HG03378 (cell line): Measurements from ENCODE around the gene PRELID2.
"Not testable (repeated sequence)": the region's sequence is repeated elsewhere in the genome, so short reads cannot be mapped to it uniquely, and the experiment has no call there.

Experiments
- ATAC-seq: cut with Tn5 transposase; IDR thresholded peaks from one replicate; pipeline ENCODE4 v1.9.1; 2021; ENCODE audit warnings: mild to moderate bottlenecking, moderate library complexity; ENCODE audit not compliant: unreplicated experiment

Gene PRELID2

DNA sequence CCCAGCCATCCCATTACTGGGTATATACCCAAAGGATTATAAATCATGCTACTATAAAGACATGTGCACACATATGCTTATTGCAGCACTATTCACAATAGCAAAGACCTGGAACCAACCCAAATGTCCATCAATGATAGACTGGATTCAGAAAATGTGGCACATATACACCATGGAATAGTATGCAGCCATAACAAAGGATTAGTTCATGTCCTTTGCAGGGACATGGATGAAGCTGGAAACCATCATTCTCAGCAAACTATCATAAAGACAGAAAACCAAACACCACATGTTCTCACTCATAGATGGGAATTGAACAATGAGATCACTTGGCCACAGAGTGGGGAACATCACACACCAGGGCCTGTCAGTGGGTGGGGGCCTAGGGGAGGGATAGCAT lies 36.6 kb downstream of the PRELID2 start:
- not testable (repeated sequence) for ATAC-seq

DNA sequence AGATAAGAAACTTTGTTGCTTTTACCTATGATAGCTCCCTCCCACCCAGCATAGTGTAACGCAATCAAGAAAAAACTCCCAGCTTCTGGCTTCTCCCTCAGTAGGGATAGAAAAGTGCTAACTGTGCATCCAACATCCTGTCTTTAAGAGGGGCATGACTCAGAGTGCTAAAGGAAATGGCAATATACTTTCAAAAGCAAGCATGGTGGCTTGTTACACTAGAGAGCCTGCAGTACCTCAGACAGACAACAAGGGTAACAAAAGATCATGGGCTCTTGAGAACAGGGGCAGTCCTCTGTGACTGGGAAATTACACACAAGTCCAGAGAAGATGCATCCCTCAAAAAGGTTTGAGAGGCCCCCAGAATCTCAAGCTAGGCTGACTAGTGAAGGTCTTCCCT lies 37.8 kb downstream of the PRELID2 start:
- no peak for ATAC-seq

DNA sequence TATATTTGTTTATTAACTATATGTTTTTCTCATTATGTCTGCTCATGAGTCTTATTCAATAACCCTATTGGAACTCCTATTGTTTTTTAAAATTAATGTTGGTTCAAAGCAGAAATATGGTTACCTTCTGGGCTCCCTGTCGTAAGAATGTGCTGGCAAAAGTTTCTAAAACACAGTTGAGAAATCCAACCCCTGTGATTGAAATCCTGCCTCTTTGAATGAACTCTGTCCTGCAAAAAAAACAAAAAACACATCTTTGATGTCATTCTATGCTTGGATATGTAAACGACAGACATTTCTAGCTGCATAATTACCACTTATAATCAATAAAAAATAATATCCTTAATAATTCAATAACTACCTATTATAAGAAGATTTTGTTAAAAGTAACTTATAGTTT lies 38.8 kb downstream of the PRELID2 start:
- no peak for ATAC-seq

- ATAC-seq = no peak
Observed at GRCh38 chr5:145793574-145793973, 41.6 kb downstream of the PRELID2 start.

- no peak for ATAC-seq
Observed at GRCh38 chr5:145792840-145793239, 42.3 kb downstream of the PRELID2 start.

GRCh38 chr5:145791866-145792265 lies 43.3 kb downstream of the PRELID2 start:
- ATAC-seq = no peak

- no peak for ATAC-seq
Observed at GRCh38 chr5:145787996-145788395, 47.1 kb downstream of the PRELID2 start.

DNA sequence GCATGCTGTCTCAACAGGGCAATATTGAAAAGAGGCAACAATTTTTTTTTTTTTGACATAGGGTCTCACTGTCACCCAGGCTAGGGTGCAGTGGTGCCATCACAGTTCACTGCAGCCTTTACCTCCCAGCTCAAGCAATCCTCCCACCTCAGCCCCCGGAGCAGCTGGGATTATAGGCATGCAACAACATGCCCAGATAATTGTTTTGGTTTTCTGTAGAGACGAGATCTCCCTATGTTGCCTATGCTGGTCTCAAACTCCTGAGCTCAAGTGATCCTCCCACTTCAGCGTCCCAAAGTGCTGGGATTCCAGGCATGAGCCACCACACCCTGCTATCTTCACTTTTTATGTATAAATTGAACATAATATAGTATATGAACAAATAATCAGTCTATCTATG lies 47.6 kb downstream of the PRELID2 start:
- no peak for ATAC-seq

DNA sequence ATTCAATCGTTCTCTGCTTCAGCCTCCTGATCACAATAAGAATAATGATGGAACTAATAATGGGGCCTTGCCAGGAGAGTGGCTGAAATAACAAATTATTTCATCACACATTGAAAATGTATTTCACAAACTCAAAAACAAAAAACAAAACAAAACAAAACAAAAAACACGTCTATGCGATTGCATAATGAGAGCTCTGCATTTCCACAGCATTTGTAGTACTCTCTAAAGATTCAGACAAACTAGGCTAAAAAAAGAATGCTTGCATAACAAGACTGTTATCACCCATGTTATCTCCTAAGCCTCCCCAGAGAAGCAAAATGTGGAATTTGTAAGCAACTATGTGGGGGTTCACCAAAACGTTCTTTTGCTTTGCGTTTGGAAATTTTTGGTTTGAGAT lies 48.1 kb downstream of the PRELID2 start:
- no peak for ATAC-seq

GRCh38 chr5:145780982-145781381 lies 54.2 kb downstream of the PRELID2 start:
- ATAC-seq = no peak

- ATAC-seq = no peak
Observed at GRCh38 chr5:145778144-145778900, 56.8 kb downstream of the PRELID2 start.

DNA sequence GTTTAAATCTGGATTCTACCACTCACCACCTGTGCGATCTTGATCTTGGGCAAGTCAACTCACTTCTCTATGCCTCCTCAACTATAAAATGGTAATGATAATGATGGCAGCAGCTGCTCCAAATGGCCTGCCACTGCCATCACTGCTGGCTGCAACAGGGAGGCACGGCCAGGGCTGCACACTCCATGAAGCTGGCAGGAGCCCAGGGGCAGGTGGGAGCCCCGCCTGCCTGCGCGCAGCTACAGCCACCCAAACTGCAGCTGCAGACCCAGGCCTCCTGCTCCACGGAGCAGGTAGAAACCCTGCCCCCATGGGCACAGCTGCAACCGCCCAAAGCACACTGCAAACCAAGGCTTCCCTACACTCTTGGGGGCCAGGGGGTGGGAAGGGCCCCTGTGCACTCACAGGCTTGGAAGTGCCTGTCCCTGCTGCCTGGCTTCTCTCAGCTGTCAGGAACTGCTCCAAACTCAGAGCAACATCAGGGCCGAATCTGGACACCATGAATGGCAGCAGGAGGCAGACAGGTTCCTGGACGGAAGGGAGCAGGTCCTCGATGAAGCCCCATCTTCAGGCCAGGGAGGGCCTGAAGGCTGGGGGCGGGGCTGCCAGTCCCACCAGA lies 57.6 kb downstream of the PRELID2 start:
- no peak for ATAC-seq

DNA sequence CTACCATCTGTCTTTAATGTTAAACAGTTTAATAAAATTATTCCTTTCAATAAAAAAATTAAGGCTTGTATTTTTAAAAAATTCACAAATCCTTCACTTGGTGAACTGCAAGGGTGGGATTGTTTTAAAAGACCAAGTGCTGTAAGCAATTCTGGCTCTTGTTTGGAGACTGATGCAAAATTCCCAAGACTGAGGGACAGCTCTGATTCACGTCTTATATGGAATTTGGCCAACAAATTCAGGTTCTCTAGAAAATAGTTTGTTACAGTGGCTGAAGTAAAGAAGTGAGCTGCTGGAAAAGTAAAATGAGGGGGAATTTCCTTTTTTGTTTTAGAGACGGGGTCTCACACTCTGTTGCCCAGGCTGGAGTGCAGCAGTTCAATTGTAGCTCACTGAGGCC lies 58.3 kb downstream of the PRELID2 start:
- no peak for ATAC-seq

- no peak for ATAC-seq
Observed at GRCh38 chr5:145775893-145776444, 59.2 kb downstream of the PRELID2 start.

- ATAC-seq = no peak
Observed at GRCh38 chr5:145775411-145775810, 59.7 kb downstream of the PRELID2 start.

GRCh38 chr5:145774442-145774841 lies 60.7 kb downstream of the PRELID2 start:
- ATAC-seq = no peak

- no peak for ATAC-seq
Observed at GRCh38 chr5:145772466-145772865, 62.7 kb downstream of the PRELID2 start.

DNA sequence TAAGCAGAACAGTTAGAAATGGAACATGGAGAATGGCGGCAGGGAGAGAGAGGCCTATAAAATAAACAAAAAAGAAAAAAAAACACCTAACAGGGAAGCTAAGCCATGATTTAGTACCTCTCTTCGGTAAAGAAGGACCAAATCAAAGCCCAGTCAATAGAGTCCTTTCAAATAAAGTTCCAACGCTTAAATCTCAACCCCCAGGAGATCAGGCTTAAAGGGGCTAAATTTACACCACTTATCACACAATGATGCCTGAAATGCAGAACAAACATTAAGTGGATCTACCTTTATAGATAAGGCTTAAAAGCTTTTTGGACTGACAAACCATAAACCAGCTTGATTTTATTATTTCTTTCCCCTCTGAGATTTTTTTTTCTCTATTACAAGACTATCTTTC lies 66.3 kb downstream of the PRELID2 start:
- no peak for ATAC-seq

- no peak for ATAC-seq
Observed at GRCh38 chr5:145764325-145764724, 70.8 kb downstream of the PRELID2 start.

DNA sequence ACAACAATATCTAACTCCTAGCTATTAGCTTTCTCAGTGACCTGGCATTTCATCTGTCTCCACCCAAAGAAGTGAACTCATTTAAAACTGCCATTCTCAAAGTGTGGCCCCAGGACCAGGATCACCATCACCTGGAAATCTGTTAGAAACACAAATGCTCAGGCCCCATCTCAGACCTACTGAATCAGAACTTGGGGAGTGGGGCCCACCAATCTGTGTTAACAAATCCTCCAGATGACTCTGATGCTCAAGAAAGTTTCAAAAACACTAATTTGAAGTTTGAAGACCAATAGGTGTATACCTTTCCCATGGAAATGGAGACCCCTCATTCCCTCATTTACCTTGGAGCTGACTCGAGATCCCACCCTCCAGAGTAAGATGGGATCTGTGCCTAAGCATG lies 72.3 kb downstream of the PRELID2 start:
- ATAC-seq = no peak

DNA sequence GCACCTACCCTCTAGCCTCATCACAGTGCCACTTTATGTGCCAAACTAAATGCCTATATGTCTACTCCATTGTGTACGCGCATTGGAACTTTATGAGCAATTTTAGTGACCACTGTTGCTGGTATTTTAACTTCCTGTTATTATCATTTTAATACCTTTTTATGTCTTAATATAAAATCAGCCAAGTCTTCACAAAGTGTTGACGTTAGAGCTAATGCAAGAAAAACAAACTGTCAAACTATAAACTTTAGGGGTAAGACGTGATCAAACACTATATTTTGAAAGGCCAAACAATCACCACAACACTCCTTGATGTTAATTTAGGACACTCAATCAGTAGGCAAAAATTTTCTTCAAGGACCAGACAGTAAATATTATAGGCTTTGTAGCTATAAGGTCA lies 73.9 kb downstream of the PRELID2 start:
- ATAC-seq = no peak

DNA sequence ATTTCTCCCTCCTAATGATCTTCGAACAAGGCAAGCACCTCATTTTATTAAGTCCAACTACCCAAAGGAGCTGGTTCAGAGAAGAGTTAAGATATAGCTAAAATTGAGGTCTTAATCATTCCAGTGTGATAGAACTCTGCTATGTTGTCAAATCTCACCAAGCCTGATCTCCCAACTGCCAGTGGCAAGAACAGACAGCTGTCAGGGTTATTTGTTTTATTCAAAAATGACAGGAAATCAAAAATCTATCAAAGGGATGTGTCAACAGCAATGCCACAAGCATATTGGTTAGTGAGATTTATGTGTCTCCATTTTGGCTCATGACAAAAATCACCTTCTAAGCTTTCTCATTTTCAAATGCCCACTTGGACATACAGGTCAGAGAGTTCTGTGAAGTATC lies 74.5 kb downstream of the PRELID2 start:
- ATAC-seq = no peak
